ENCODE data around the gene NIT1.

The NIT1 gene

GRCh38 chr1:161157867-161158266, 40.0 kb downstream of the NIT1 start:
- no peak for DNase-seq (ENCODE audit: low read depth)

DNA sequence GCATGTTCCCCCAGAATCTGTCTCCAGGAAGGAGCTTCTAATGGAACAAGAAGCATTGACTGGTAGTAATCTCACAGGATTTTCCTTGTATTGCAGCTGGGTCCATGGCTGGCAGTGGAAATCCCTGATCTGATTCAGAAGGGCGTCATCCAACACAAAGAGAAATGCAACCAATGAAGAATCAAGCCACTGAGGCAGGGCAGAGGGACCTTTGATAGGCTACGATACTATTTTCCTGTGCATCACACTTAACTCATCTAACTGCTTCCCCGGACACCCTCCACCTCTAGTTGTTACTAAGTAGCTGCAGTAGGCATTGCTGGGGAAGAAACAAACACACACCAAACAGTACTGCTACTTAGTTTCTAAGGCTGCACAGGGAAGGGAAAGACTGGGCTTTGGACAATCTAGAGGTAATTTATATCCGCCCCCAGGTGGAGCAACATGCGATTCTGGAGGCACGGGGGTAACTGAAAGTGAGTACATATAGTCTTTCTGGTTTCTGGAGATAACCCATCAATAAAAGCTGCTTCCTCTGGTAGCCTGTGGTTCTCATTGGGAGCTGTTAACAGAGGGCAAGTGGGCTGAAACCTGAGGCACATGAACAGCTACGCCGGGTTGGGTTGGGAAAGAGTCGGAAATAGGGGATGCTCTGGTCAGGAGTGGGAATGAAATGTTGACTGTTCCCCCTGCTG, 40.6 kb downstream of the NIT1 start:
- DNase-seq (ENCODE audit: low read depth), result no peak

GRCh38 chr1:161159087-161159912, 41.4 kb downstream of the NIT1 start, which contains the start of gene USP21:
Gene USP21 (plus strand): TSS chr1:161159500. CDS start chr1:161160641, 1,141 bp downstream.
- peak; percentile 88 for DNase-seq (ENCODE audit: low read depth)

DNA sequence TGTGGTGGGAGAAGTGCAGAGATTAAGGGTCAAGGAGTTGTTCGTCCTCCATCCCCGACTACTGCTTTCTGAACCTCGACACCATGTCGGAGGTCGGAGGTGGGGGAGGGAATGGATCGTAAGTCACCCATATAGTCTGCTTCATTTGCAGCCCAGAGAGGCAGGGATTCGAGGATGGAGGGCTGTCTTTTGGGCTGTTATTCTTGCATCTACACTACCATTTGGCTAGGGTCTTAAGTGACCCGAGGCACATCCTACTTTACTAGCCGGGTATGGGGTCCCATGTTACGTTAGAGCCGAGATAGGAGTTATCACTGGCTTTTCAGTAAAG, 42.0 kb downstream of the NIT1 start:
- no peak for DNase-seq (ENCODE audit: low read depth)

DNA sequence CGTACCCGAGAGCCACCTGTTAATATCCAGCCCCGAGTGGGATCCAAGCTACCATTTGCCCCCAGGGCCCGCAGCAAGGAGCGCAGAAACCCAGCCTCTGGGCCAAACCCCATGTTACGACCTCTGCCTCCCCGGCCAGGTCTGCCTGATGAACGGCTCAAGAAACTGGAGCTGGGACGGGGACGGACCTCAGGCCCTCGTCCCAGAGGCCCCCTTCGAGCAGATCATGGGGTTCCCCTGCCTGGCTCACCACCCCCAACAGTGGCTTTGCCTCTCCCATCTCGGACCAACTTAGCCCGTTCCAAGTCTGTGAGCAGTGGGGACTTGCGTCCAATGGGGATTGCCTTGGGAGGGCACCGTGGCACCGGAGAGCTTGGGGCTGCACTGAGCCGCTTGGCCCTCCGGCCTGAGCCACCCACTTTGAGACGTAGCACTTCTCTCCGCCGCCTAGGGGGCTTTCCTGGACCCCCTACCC, 42.8 kb downstream of the NIT1 start:
- no peak for DNase-seq (ENCODE audit: low read depth)

DNA sequence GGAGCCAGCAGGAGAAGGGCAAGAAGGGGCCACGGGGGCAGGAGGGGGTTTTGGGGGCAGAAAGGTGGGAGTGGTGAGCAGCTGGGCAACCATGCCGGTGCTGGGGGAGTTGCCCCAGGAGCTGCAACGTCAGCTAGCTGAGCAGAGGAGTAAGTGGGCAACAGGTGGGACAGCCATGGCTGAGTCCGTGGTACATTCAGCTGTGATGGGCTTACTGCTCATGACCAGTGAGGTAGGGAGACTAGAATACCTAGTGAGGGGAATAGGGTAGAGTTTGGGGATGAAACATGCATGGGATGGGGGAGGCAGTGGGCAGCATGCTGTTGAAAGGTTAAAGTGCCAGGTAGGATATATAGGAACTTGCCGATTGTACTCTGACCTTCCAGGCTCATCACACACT, 43.7 kb downstream of the NIT1 start:
- DNase-seq (ENCODE audit: low read depth), result no peak

GRCh38 chr1:161162052-161162451, 44.1 kb downstream of the NIT1 start:
- DNase-seq (ENCODE audit: low read depth), result no peak

DNA sequence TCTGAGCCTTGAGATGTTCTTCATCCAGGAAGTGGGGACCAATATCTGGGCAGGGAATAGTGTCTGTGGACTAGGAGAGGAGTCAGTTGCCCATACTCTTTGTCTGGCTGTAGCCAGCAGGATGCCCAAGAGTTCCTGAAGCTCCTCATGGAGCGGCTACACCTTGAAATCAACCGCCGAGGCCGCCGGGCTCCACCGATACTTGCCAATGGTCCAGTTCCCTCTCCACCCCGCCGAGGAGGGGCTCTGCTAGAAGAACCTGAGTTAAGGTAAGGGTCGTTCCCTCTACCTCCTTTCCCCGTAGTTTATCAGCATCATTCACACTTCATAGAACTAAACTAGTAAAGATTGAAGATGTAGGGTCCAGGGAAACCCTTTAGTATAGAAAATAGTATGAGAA, 44.9 kb downstream of the NIT1 start:
- no peak for DNase-seq (ENCODE audit: low read depth)

DNA sequence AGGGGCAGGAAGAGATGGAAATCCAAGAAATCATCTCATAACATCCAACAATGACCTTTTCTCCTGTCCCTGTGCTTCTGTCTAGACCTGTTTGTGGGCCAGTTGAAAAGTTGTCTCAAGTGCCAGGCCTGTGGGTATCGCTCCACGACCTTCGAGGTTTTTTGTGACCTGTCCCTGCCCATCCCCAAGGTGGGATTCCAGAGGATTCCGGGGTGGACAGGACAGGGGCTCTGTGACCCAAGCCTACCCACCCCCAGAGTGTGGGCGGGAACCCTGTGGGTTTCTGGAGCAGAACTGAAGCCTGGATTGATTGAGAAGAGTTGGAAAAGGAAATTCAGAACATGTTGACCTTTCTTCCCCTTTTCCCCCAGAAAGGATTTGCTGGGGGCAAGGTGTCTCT, 45.9 kb downstream of the NIT1 start:
- DNase-seq (ENCODE audit: low read depth), result no peak

DNA sequence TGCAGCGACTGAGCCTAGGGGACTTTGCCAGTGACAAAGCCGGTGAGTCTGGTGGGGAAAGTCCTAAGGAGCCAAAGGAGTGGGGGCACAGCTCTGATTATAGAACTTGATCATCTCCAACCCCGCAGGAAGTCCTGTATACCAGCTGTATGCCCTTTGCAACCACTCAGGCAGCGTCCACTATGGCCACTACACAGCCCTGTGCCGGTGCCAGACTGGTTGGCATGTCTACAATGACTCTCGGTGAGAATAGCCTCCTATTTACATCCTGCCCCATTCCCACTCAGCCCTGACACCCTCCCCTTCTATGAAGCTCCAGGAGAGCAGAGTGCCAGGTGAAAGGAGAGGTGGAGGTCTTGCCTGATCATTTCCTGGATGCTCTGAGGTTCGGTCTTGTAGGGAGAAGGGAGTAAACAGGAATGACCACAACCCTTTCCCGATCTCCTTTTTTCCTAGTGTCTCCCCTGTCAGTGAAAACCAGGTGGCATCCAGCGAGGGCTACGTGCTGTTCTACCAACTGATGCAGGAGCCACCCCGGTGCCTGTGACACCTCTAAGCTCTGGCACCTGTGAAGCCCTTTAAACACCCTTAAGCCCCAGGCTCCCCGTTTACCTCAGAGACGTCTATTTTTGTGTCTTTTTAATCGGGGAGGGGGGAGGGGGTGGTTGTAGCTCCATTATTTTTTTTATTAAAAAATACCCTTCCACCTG, 47.2 kb downstream of the NIT1 start:
- DNase-seq (ENCODE audit: low read depth), result no peak

GRCh38 chr1:161165742-161166668, 48.1 kb downstream of the NIT1 start, which contains the start of gene PPOX:
Gene PPOX (plus strand): TSS chr1:161166426. CDS start chr1:161166848, 422 bp downstream.
- DNase-seq (ENCODE audit: low read depth), result peak; percentile 85

GRCh38 chr1:161166669-161167548, 49.0 kb downstream of the NIT1 start:
- no peak for DNase-seq (ENCODE audit: low read depth)

- DNase-seq (ENCODE audit: low read depth), result no peak
Measured at GRCh38 chr1:161168906-161169305, 51.0 kb downstream of the NIT1 start.
